MM.1S (cell line): ENCODE data around the gene DENND4B.

Experiments
- CTCF ChIP-seq: fragments of 300-600 bp; sonication (generic); IDR thresholded peaks from 2 replicates; pipeline ENCODE4 v1.5.1; 2016; ENCODE audit warnings: antibody characterized with exemption, low read length, mixed read lengths
- EZH2 ChIP-seq: fragments of 300-600 bp; sonication (generic); optimal IDR thresholded peaks from 2 replicates; pipeline ENCODE3; 2017; ENCODE audit warnings: low read depth, mild to moderate bottlenecking, antibody characterized with exemption, low read length, mixed read lengths

DNA sequence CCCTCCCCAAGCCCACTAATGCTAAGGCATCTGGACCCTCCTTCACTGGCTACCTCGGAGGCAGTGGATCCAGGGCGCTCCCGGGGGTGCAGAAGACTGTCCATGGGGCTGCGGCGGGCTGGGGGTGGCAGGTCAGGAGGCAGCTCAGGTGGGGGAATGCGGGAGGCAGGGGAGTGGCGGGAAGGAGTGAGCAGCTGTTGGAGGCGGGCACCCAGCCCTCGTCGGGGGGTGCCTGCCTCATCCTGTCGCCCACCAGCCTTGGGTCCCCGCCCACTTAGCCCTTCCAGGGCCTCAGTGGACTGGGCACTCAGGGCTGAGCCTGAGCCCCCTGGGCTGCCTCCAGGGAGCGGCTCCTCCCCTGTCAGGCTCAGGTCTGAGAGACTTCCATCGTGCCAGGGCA lies 13.1 kb downstream of the DENND4B start:
- TF ChIP-seq CTCF = no peak
- TF ChIP-seq EZH2 = no peak
